DMS 273 (cell line): ENCODE results near the gene TMEM165.
A peak's percentile ranks its signal among the peaks of the same experiment; 100 is the strongest.
"Not testable (repeated sequence)": the region's sequence is repeated elsewhere in the genome, so short reads cannot be mapped to it uniquely, and the experiment has no call there.

Experiments
- DNase-seq: peaks from one replicate; lab custom pipeline; 2025; ENCODE audit not compliant: unreplicated experiment; lab: John Stamatoyannopoulos, UW

The TMEM165 gene, protein sequence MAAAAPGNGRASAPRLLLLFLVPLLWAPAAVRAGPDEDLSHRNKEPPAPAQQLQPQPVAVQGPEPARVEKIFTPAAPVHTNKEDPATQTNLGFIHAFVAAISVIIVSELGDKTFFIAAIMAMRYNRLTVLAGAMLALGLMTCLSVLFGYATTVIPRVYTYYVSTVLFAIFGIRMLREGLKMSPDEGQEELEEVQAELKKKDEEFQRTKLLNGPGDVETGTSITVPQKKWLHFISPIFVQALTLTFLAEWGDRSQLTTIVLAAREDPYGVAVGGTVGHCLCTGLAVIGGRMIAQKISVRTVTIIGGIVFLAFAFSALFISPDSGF

DNA sequence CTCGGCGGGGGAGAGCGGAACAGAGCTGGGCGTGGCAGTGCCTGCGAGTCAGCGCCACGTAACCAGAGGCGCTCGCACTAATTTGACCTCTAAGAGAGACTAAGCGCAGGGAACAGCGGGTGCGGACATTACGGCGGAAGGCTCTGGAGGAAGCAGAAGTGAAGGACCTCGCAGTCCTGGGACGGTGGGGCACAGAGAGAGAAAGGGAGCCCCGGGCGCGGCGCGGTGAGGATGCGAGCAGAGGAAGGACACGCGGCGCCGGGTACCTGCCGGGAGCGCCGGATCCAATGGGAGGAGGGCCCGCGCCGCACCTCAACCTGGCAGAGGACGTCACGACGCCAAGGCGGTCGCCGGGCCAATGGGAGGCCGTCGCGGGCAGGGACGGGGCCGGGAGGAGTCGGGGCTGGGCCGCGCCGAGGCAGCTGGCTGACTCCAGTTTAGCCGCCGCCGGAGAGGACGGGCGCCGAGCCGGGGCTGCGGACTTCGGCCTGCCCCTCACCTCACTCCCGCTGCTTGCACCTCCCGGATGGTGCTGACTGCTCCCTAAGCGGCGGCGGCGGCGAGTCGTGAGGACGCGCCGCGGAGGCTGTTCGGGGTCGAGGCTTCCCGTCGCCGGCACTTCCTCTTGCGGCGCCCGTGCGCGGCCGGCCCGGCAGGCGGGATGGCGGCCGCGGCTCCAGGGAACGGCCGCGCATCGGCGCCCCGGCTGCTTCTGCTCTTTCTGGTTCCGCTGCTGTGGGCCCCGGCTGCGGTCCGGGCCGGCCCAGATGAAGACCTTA, at the start of gene TMEM165:
Gene TMEM165, plus strand, starts transcription at position 429 of the 779 bp plus-strand sequence. Its CDS starts 233 bp downstream, at position 662.
- peak; percentile 92 for DNase-seq

DNA sequence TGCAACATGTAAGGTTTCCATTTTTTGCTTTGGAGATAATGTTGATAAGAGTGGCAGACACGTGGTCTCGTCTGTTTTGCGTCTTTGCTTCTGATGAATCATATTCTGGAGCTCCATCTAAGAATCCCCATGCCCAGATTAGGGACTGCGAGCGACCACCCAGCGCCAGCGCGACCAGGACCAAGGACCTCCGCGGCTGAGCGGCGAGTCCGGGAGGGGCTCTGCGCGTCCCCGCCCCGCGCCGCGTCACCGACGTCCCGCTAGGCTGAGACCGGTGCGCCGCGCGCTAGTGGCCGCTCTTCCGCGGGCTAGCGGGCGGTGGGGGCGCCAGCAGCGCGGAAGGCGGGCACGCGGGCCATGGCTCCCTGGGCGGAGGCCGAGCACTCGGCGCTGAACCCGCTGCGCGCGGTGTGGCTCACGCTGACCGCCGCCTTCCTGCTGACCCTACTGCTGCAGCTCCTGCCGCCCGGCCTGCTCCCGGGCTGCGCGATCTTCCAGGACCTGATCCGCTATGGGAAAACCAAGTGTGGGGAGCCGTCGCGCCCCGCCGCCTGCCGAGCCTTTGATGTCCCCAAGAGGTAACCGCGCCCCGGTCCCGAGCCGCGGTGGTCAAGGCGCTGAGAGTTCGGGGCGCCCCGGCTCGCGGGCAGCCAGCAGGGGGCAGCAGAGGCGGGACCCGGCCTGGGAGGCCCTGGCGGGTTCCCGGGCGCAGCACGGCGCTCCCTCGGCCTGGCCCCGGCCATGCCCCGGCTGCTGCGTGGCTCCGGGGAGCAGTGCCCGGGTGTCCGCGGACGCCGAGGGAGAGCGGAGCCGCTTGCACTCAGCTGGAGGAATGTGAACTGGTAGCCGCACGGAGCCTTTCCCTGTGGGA, 49.5 kb upstream of the TMEM165 start, which contains the start of gene SRD5A3:
Gene SRD5A3, plus strand, starts transcription at position 263 of the 871 bp plus-strand sequence. Its CDS starts 95 bp downstream, at position 358.
- DNase-seq = peak; percentile 87

DNA sequence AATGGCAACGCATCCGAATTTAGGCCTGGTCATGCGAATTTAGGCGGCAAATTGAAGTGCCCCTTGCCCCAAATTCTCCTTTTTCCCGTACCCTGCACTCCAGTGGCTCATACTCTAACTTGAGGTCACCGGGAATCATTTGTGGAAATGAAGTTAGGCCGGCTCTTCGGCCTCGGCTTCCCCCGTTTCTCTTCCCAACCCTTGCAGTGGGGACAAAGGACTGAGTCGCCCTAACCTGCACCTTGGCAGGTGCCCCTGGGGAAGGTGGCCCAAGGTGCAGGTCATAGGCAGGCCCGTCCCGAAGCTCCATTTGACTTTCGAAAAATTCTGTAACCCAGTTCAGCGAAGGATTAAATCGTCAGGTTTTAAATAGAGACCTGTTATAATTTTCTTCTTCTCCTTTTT, 48.9 kb upstream of the TMEM165 start:
- DNase-seq = no peak

DNA sequence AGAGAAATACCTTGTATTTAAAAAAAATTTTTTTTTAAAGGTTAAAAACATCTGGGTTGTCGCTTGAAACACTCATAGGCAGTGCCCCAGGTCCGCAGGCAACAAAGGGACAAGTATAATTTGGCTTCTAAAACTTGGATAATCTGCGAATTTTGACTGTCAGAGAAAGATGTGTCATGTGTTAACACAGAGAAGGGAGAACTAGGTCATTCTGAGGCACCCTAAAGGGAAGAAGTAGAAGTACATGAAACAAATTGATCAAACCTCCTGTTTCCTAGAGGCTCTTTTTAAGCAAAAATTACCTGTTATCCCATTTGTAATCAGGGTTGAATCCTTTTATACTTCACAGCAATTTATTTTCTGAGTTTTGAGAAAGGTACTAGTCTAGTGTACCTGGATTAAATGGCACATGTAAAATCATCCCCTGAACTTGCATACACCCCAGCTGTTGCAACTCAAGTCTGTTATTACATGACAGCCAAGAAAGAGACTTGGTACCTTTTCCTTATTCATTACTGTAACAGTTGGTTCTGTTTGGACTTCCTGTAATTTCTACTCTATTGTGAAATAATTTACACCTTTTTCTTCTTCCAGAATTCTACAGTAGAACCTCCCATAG, 48.0 kb upstream of the TMEM165 start:
- DNase-seq = peak; percentile 16

DNA sequence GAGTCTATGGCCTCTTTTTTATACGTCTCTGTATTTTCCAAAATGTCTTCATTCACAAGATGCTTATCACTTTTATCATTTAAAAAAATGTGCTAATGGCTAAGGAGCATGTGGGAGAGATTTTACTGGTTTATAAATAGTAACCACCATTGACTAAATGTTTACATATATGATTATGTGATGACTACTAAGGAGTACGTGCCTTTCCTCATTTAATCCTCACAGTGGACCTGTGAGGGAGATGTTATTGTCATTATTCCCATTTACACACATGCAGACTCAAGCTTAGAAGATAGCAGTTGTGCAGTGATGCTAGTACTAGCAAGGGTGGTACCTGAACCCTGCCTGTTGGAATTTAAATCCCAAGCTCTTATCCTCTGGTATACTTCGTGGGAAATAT, 47.3 kb upstream of the TMEM165 start:
- DNase-seq = no peak

DNA sequence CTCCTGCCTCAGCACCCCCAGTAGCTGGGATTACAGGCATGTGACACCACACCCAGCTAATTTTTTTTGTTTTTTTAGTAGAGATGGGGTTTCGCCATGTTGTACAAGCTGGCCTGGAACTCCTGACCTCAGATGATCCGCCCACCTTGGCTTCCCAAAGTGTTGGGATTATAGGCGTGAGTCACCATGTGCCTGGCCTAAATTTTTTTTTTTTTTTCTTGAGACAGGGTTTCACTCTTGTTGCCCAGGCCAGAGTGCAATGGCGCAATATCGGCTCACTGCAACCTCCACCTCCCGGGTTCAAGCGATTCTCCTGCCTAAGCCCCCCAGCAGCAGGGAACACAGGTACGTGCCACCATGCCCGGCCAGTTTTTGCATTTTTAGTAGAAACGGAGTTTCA, 44.9 kb upstream of the TMEM165 start:
- DNase-seq = not testable (repeated sequence)

DNA sequence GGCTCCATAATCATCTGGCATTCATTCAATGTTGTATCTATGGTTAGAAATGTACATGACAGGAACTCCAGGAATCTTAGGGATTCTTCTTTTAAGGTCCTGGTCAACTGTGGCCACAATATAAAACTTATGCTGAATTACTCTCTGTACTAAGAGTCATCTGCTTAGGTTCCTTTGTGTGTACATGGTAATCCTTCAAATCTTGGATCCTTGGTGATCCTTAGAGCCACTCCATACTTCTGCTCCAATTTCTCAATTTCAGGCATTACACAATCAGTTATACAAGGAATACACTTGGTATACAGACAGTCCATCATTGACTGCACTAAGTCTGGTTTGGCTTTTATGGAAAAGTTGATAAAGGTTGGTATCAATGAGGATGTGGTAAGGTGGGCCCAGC, 43.9 kb upstream of the TMEM165 start:
- DNase-seq = no peak

DNA sequence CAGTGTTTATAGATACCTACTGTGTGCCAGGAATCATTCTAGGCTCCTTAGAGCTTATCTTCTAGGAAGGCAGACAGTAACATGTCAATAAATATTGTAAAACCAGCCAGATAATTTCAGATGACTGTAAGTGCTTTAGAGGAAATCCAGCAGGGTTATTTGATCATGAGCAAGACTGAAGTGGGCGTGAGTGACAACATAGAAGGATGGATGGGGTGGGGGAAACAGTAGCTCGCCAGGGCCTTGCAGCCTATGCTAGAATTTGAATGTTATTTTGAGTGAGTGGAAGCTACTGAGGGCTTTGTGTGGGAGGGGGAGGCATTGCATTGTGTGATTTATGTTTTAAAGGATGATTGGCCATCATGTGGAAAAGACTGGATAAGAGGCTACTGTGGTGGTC, 43.0 kb upstream of the TMEM165 start:
- no peak for DNase-seq

DNA sequence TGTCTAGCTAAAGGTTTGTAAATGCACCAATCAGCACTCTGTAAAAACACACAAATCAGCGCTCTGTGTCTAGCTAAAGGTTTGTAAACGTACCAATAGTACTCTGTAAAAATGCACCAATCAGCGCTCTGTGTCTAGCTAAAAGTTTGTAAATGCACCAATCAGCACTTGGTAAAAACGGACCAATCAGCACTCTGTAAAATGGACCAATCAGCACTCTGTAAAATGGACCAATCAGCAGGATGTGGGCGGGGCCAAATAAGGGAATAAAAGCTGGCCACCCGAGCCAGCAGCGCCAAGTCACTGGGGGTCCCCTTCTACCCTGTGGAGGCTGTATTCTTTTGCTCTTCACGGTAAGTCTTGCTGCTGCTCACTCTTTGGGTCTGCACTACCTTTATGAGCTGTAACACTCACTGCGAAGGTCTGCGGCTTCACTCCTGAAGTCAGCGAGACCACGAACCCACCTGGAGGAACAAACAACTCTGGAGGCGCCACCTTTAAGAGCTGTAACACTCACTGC, 42.5 kb upstream of the TMEM165 start:
- DNase-seq = not testable (repeated sequence)

DNA sequence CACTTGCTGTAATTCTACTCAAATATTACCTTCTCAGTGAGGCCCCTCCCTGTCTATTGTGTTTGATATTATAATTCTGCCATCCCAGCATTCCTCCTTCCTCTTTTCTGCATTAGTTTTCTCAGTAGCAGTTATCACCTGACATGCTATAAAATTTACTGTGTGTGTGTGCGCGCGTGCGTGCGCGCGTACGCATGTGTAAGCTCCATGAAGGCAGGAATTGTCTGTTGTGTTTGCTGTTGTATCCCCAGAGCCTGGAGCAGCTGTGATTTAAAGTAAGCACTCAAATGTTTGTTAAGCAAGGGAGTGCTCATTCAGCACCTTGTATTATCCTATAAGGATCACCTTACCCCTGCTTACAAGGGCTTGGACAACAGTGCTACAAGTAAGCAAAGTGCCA, 41.1 kb upstream of the TMEM165 start:
- DNase-seq = no peak

DNA sequence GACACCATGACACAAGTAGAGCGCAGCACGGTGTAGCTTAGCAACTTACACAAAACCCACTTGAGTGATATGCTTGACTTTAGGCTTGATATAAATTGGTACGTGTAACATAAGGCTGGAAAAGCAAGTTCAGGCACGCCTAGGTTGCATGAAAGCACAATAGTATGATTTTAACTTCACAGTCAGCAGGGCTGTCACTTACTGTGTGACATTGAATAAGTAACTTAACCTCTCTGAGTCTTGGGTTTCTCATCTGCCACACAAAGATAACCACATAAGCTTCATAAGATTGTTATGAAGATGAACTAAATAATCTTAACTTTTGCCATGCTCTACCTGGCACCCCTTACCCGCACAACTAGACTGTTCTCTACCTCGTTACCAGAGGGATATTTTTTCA, 40.2 kb upstream of the TMEM165 start:
- DNase-seq = peak; percentile 20

DNA sequence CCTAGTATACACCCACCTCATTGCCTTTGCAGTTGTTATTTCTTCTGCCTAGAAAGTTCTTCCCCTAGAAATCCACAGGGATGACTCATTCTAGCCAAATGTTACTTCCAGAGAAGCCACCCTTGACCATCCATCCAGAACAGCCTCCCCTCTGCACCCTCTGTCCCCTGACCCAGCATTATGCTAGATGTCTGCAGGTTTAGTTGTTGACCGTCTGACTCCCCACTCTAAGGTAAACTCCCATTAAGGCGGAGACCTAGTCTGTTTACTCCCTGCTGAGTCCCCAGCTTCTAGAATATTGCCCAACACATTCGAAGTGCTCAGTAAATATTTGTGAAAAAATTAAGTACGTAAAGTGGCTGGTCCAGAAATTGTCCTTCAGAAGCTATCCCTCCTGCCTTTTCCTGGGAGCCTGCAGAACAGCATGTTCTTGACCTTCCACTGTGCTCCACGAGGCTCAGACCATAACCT, 38.7 kb upstream of the TMEM165 start:
- no peak for DNase-seq

DNA sequence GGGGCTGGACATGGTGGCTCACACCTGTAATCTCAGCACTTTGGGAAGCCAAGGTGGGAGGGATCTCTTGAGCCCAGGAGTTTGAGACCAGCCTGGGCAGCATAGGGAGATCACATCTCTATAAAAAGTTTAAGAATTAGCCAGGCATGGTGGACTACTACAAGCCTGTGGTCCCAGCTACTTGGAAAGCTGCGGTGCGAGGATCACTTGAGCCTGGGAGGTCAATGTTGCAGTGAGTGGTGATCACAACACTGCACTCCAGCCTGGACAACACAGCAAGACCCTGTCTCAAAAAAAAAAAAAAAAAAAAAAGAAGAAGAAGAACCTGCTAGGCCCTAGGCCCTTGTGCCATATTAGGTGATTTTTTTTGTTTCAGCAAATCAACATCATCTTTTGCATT, 37.5 kb upstream of the TMEM165 start:
- DNase-seq = no peak

DNA sequence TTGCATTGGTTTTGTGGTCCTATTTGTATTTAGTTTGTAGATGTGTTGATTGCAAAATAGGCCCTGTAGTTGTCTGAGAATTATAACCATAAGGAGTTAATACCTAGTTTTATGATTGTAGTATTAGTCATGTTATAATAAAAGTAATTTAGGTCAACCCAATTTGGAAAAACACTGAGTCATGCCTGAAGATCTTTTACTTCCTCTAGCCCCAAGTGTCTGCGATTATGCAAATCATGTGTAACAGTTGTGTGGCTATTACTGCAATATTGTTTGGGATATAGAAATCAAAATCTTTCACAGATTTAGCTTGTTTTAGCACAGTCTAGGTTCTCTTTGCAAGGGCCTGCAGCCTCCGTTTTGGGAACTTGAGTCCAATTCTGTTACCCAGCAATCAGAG, 37.1 kb upstream of the TMEM165 start:
- peak; percentile 3 for DNase-seq

DNA sequence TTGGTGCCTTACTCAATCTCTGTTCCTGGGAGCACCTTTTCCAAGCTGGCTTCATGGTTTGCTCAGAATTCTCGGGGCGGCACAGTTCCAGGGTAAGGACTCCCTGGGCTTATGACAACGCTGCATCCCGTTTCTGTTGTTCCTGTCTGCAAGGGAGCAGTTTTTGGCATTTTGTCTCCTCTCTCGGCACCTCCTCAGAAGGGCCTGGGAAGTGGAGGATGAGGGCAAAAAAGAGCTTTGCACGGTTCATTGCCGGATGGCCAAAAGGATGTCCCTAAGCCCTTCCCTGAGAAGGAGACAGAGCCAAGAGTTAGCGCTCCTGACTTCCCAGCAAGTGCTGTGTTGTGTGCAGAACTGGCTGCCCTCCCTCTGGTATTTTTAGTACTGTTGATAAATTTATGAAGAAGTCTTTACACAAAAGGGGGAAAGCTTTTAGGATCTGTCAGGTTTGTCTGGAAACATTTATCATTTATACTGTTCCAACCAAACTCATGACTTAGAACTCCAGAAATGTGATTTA, 36.3 kb upstream of the TMEM165 start:
- no peak for DNase-seq

DNA sequence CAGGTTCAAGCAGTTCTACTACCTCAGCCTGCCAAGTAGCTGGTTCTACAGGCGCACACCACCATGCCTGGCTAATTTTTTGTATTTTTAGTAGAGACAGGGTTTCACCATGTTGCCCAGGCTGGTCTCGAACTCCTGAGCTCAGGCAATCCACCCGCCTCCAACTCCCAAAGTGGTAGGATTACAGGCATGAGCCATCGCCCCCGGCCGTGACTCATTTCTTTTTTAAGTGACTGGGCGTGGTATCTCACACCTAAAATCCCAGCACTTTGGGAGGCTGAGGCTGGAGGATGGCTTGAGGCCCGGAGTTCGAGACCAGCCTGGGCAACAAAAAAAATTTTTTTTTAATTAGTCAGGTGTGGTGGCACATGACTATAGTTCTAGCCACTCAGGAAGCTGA, 32.8 kb upstream of the TMEM165 start:
- DNase-seq = not testable (repeated sequence)

DNA sequence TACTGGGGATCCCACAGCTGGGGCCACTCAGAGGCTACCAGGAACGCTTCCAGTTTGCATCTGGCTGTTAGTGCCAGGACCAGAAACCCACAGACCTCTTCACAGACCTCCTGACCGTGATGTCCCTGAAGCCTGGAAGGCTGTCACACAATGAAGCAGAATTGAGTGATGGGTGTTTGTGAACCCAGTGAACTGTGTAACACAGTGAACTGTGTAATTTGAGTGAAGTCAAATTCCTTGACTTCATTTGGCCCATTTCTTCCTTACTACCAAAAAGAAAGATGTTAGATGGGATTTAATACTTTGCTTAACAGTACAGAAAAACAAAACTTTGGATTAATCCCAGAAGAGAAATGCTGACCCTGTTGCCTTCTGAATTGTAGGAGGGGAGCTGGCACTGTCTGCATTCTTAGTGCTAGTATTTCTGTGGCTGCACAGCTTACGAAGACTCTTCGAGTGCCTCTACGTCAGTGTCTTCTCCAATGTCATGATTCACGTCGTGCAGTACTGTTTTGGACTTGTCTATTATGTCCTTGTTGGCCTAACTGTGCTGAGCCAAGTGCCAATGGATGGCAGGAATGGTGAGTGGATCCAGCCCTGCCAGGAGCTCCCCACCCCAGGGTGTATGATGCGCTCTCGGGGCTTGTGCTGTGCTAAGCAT, 31.9 kb upstream of the TMEM165 start:
- no peak for DNase-seq

DNA sequence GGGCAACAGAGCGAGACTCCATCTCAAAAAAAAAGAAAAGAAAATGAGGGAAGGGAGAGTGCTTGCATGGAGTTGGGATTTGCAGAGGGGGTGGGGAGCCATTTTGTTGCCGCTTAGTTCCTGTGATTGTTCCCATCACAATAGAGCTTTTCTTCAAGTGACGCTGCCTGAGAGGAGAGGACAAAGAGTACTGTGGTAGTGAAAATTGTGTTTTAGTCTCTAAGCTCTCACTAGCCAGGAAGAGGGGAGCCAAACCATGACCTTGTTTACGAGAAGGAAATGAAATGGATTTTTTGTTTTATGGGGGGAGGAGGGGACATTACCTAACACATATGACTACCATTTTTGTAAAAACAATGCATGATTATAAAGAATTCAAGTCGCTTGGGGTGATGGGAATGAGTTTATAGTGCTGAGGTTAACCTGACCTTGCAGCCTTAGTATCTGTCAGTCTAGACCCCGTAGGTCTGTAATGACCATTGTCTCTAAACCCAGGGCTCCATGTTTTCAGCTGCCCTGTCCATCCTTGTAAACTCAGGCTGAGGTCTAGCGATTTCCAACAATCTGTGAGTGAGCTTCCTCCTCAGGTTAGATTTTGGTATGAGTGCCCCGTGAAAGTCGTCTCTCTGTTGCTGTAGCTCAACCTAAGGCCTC, 30.9 kb upstream of the TMEM165 start:
- DNase-seq = no peak

DNA sequence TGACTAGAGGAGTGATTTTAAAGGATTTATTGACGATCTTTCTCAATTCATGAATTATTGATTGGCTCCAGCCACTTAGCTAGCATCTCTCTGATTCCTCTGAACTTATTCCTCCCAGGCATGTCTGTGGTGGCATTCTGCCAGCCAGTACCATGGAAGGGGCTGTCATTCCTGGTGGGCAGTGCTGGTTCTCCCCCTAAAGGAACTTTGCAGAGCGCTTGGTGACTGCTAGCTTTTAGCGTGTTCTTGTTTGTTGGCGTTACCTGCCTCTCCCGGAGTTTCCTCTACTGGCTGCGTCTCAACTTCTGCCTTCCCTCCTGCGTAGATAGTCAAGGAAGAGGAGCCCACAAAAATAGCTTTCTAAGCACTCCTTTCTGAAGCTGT, 30.4 kb upstream of the TMEM165 start:
- DNase-seq = no peak
